Measurements from ENCODE around the gene SCN4A. TPM values are rescaled to one million over a fixed set of nuclear protein-coding genes. Genes with fewer than 3 reads are reported as not detected.
"Not testable (repeated sequence)": the region's sequence is repeated elsewhere in the genome, so short reads cannot be mapped to it uniquely, and the experiment has no call there.

SCN4A gene
- total RNA-seq, 1 donor from 2014 or later, result 0.43 TPM

- FAIRE-seq, result no peak
- peaks cover 9% of the 10 kb centered on the region for H3K27me3 Mint-ChIP-seq (ENCODE audit: low read depth, unreplicated experiment)
- Histone ChIP-seq H3K27me3 (ENCODE audit: insufficient read depth, low read length) (no peaks in the 10 kb centered on the region), H2AFZ (ENCODE audit: low read depth, low read length) (no peak overlapping the region), H3K4me1 (ENCODE audit: insufficient read depth, low read length) (no peaks in the 10 kb centered on the region), H3K36me3 (ENCODE audit: insufficient read depth, low read length) (no peaks in the 10 kb centered on the region), H3K9ac (ENCODE audit: low read length) (no peak overlapping the region), H3K4me3 (ENCODE audit: insufficient read depth, low read depth, low read length) (no peak overlapping the region), H3K27ac (ENCODE audit: low read depth, low read length) (no peak overlapping the region), H4K20me1 (ENCODE audit: insufficient read depth, low read length) (no peaks in the 10 kb centered on the region), H3K4me2 (ENCODE audit: low read length) (no peak overlapping the region), H3K79me2 (ENCODE audit: insufficient read depth, low read length) (no peaks in the 10 kb centered on the region), H3K9me3 (ENCODE audit: insufficient read depth, low read depth, low read length) (no peaks in the 10 kb centered on the region)
- no peaks in the 10 kb centered on the region for H3K36me3 Mint-ChIP-seq (ENCODE audit: low read depth, unreplicated experiment)
- H3K4me1 Mint-ChIP-seq (ENCODE audit: low read depth, unreplicated experiment), result no peaks in the 10 kb centered on the region
- H3K27ac Mint-ChIP-seq (ENCODE audit: unreplicated experiment), result no peak overlapping the region
- H3K9me3 Mint-ChIP-seq (ENCODE audit: unreplicated experiment), result no peaks in the 10 kb centered on the region
- TF ChIP-seq EZH2 (IDR thresholded peaks at IDR 0.05; ENCODE audit: insufficient read depth, low read length), result no peak
- TF ChIP-seq, protein P1, sequence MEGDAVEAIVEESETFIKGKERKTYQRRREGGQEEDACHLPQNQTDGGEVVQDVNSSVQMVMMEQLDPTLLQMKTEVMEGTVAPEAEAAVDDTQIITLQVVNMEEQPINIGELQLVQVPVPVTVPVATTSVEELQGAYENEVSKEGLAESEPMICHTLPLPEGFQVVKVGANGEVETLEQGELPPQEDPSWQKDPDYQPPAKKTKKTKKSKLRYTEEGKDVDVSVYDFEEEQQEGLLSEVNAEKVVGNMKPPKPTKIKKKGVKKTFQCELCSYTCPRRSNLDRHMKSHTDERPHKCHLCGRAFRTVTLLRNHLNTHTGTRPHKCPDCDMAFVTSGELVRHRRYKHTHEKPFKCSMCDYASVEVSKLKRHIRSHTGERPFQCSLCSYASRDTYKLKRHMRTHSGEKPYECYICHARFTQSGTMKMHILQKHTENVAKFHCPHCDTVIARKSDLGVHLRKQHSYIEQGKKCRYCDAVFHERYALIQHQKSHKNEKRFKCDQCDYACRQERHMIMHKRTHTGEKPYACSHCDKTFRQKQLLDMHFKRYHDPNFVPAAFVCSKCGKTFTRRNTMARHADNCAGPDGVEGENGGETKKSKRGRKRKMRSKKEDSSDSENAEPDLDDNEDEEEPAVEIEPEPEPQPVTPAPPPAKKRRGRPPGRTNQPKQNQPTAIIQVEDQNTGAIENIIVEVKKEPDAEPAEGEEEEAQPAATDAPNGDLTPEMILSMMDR (IDR thresholded peaks at IDR 0.05; ENCODE audit: insufficient read depth, low read depth, low read length), result no peak
- DNase-seq (ENCODE audit: low read depth), result no peak
- H3K4me3 Mint-ChIP-seq (ENCODE audit: unreplicated experiment), result no peak overlapping the region
These were observed 47.1 kb downstream of the SCN4A start for GRCh38 chr17:63925615-63926014.

DNA sequence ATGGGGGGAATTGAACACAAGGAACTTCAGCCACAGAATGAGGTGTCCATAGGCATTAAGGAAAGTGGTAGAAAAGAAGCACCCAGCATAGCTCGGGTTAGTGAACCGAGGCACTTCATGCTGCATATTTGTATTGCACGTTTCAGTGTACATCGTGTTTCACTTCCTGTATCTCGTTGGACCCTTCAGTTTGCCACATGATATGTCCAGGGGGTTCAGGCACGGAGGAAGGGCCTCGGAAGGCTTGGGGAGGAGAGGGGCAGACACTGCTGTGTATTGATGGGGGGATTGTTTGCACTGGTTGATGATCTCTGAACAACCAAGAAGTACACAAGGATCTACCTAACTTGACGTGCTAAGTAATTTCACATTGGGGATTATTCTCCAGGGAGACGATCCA, 50.3 kb downstream of the SCN4A start:
- H3K4me3 Mint-ChIP-seq (ENCODE audit: unreplicated experiment); H2AFZ ChIP-seq (ENCODE audit: low read depth, low read length); DNase-seq (ENCODE audit: low read depth); H3K9ac ChIP-seq (ENCODE audit: low read length); FAIRE-seq; H3K4me3 ChIP-seq (ENCODE audit: insufficient read depth, low read depth, low read length); H3K27ac ChIP-seq (ENCODE audit: low read depth, low read length); H3K4me1 ChIP-seq (ENCODE audit: insufficient read depth, low read length); H3K36me3 Mint-ChIP-seq (ENCODE audit: low read depth, unreplicated experiment); H3K9me3 Mint-ChIP-seq (ENCODE audit: unreplicated experiment); H4K20me1 ChIP-seq (ENCODE audit: insufficient read depth, low read length); H3K4me2 ChIP-seq (ENCODE audit: low read length); H3K36me3 ChIP-seq (ENCODE audit: insufficient read depth, low read length); H3K79me2 ChIP-seq (ENCODE audit: insufficient read depth, low read length); H3K4me1 Mint-ChIP-seq (ENCODE audit: low read depth, unreplicated experiment); H3K27me3 ChIP-seq (ENCODE audit: insufficient read depth, low read length); H3K27ac Mint-ChIP-seq (ENCODE audit: unreplicated experiment); H3K9me3 ChIP-seq (ENCODE audit: insufficient read depth, low read depth, low read length): not testable (repeated sequence)
- H3K27me3 Mint-ChIP-seq (ENCODE audit: low read depth, unreplicated experiment), result peaks cover 22% of the 10 kb centered on the region

DNA sequence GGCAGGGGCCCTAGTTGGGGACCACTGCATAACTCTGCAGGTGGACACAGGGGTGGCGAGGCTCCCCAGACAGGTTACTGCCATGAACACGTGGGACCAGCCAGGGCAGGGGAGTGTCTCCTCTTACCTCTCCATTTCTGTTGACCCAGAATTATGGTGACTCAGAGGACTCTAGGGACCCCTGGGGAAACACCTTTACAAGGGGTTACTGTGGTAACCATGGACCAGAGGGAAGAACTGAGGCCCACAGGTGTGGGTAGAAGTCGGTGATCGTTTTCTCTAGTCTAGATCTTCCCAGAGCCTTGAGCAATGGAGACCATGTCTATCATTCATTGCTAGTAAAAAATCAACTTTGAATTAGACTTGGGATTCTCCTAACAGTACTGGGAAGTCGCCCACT, 51.9 kb downstream of the SCN4A start:
- not testable (repeated sequence) for H3K4me2 ChIP-seq (ENCODE audit: low read length); H3K4me3 Mint-ChIP-seq (ENCODE audit: unreplicated experiment); H3K79me2 ChIP-seq (ENCODE audit: insufficient read depth, low read length); H3K9ac ChIP-seq (ENCODE audit: low read length); H3K4me3 ChIP-seq (ENCODE audit: insufficient read depth, low read depth, low read length); H3K9me3 ChIP-seq (ENCODE audit: insufficient read depth, low read depth, low read length); FAIRE-seq; H3K27ac ChIP-seq (ENCODE audit: low read depth, low read length); DNase-seq (ENCODE audit: low read depth); H3K36me3 Mint-ChIP-seq (ENCODE audit: low read depth, unreplicated experiment); H4K20me1 ChIP-seq (ENCODE audit: insufficient read depth, low read length); H3K27me3 ChIP-seq (ENCODE audit: insufficient read depth, low read length); H3K4me1 Mint-ChIP-seq (ENCODE audit: low read depth, unreplicated experiment); H2AFZ ChIP-seq (ENCODE audit: low read depth, low read length); H3K27ac Mint-ChIP-seq (ENCODE audit: unreplicated experiment); H3K36me3 ChIP-seq (ENCODE audit: insufficient read depth, low read length); H3K9me3 Mint-ChIP-seq (ENCODE audit: unreplicated experiment); H3K4me1 ChIP-seq (ENCODE audit: insufficient read depth, low read length)
- H3K27me3 Mint-ChIP-seq (ENCODE audit: low read depth, unreplicated experiment), result peaks cover 34% of the 10 kb centered on the region

DNA sequence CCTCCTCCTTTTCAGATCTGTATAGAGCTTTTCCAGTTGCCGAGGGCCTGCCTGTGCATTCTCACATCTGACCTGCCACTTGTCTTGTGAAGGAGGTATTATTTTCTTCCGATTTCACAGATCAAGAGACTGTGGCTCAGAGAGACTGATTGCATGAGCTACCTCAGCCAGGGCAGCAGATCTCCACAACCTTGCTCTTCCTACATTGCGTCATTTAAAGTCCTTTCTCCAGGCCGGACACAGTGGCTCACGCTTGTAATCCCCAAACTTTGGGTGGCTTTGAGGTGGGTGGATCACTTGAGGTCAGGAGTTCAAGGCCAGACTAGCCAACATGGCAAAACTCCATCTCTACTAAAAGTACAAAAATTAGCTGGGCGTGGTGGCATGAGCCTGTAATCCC, 52.7 kb downstream of the SCN4A start:
- not testable (repeated sequence) for H3K79me2 ChIP-seq (ENCODE audit: insufficient read depth, low read length); H3K4me3 Mint-ChIP-seq (ENCODE audit: unreplicated experiment); H3K4me3 ChIP-seq (ENCODE audit: insufficient read depth, low read depth, low read length); H3K9me3 ChIP-seq (ENCODE audit: insufficient read depth, low read depth, low read length); H3K36me3 Mint-ChIP-seq (ENCODE audit: low read depth, unreplicated experiment); H3K27ac ChIP-seq (ENCODE audit: low read depth, low read length); H3K4me1 Mint-ChIP-seq (ENCODE audit: low read depth, unreplicated experiment); DNase-seq (ENCODE audit: low read depth); H4K20me1 ChIP-seq (ENCODE audit: insufficient read depth, low read length); H3K27me3 ChIP-seq (ENCODE audit: insufficient read depth, low read length); H3K4me2 ChIP-seq (ENCODE audit: low read length); H3K4me1 ChIP-seq (ENCODE audit: insufficient read depth, low read length); H3K9me3 Mint-ChIP-seq (ENCODE audit: unreplicated experiment); H3K27ac Mint-ChIP-seq (ENCODE audit: unreplicated experiment); H3K9ac ChIP-seq (ENCODE audit: low read length); H2AFZ ChIP-seq (ENCODE audit: low read depth, low read length); FAIRE-seq; H3K36me3 ChIP-seq (ENCODE audit: insufficient read depth, low read length)
- peaks cover 37% of the 10 kb centered on the region for H3K27me3 Mint-ChIP-seq (ENCODE audit: low read depth, unreplicated experiment)

Data from astrocyte (in vitro differentiated cells and primary cell).